GM18499 (cell line): ENCODE data around the gene EXOC3L4.

Experiments used
- ATAC-seq: cut with Tn5 transposase; IDR thresholded peaks from one replicate; pipeline ENCODE4 v1.9.1; 2021; ENCODE audit warnings: moderate number of reproducible peaks; ENCODE audit not compliant: insufficient read depth, unreplicated experiment

EXOC3L4 gene

GRCh38 chr14:103129301-103130016 is 34.9 kb downstream of the EXOC3L4 start:
- no peak for ATAC-seq

GRCh38 chr14:103130017-103130764 is 35.7 kb downstream of the EXOC3L4 start:
- ATAC-seq = no peak

GRCh38 chr14:103130965-103131364 is 36.4 kb downstream of the EXOC3L4 start:
- no peak for ATAC-seq

- ATAC-seq = no peak
Measured at GRCh38 chr14:103131580-103131979, 37.1 kb downstream of the EXOC3L4 start.

- ATAC-seq = no peak
Measured at GRCh38 chr14:103132381-103133209, 38.1 kb downstream of the EXOC3L4 start.

- ATAC-seq = no peak
Measured at GRCh38 chr14:103133210-103134140, 39.0 kb downstream of the EXOC3L4 start.

GRCh38 chr14:103134405-103134804 is 39.9 kb downstream of the EXOC3L4 start:
- no peak for ATAC-seq

- no peak for ATAC-seq
Measured at GRCh38 chr14:103134919-103135318, 40.4 kb downstream of the EXOC3L4 start.

GRCh38 chr14:103135333-103136260 is 41.1 kb downstream of the EXOC3L4 start:
- no peak for ATAC-seq

- no peak for ATAC-seq
Measured at GRCh38 chr14:103136388-103137271, 42.1 kb downstream of the EXOC3L4 start.

GRCh38 chr14:103137689-103138300 is 43.3 kb downstream of the EXOC3L4 start:
- no peak for ATAC-seq

GRCh38 chr14:103138301-103139131 is 44.0 kb downstream of the EXOC3L4 start:
- ATAC-seq = no peak

- no peak for ATAC-seq
Measured at GRCh38 chr14:103139132-103140025, 44.9 kb downstream of the EXOC3L4 start.

- ATAC-seq = no peak
Measured at GRCh38 chr14:103140316-103141109, 46.0 kb downstream of the EXOC3L4 start.
